GM03348 (cell line): Measurements from ENCODE around the gene SUMF1.

Experiments
- DNase-seq: peaks from one replicate; pipeline ENCODE4 v3.0.0; 2012; ENCODE audit warnings: low spot score

Gene SUMF1

DNA sequence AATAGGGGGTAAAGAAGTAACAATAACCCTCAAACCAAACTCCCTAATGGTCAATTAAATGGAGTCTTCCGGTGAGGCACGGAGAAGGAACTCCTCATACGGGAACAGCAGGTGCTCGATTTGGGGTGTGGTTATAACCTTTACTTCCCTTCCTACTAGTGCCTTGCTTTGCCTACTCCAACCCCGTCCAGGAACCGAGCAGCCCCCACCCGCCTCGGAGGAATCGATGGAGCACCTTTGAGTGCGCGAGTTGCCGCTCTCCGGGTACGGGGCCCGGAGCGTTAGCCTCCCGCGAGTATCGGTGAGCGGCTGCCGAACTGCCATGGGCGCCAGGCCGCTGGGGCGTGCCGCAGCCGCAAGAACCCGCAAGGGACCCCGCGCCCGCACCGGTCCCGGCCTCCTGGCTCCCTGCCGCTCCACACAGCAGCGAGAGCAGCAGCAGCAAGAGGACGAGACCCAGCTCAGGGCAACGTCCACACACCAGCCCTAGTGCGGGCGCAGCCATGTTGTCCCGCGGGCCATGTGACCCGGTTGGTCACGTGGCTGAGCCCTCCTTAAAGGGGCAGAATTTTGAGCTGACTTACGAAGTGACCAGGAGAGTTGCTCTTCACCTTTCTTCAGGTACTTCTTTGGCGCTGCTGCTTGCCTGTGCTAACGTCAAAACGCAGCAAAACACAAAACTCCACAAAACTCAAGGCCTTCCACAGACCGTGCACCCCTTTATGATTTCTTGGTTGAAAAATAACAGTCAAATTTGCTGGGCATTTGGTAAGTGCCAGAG lies at the start of gene SUMF1:
Gene SUMF1 (minus strand): TSS at position 529 of the 781 bp plus-strand sequence. CDS start 24 bp downstream, at position 505.
- peak; percentile 95 for DNase-seq

DNA sequence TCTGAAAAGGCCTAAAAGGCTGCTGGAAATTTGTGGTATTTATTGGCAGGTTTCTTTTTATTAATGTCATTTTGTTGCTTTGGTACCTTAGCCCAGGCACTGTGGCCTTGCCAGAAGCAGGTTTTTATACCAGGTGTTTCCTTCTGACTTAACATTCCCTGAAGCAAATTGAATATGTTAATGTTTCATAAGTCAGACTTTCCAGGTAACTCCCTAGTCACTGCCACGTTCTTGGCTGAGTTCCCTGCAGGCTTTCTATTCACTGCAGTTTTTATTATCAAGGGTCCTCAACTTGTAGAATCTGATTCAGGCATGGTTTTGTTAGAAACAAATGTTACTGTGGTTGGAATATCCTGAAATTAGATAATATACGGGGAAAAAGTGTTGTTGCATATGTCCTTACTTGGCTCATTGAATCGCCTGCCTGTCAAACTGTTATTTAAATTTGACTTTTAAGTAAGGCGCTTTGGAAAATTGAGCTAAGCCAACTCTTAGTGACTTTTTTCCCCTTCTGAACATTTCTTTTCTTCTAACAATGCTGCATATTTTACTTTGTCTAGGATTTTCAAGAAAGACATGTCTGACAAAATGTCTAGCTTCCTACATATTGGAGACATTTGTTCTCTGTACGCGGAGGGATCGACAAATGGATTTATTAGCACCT lies 49.0 kb upstream of the SUMF1 start:
- DNase-seq = no peak

DNA sequence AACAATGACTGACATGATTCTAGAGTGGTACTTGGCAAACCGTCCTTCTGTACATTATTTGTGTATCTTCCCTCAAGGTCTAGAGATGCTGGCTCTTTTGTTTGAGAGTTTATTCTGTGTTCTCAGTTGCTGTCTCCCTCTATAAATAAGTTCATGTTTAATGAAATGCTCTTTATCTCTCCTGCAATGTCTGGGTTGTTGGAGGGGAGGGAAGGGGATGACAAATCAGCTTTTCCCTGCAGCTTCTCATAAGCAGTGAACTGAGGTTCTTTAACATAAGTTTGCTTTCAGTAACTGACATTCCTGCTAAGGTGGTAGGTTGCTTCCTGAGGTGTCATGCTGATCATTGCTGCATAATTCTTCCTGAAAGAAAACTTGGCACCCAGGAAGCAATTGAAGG lies 47.8 kb upstream of the SUMF1 start:
- DNase-seq = no peak

DNA sequence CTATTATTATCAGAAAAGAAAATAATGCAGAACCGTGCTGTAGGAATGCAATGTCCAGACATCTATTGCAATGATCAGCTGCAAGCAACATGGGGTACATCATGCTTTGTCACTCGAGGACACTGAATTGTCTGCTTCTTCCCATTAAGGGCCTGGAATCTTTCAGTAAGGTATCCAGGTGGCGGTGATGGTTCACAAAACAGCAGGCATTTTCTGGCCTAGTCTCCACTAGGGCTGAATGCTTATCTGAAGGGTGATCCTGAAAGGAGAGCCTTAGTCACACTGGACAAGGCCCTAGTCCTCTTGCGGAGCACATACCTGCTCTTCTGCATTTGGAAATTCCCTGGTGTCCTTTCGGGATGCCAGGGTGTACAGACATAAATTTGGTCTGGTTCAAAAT lies 47.3 kb upstream of the SUMF1 start:
- no peak for DNase-seq

DNA sequence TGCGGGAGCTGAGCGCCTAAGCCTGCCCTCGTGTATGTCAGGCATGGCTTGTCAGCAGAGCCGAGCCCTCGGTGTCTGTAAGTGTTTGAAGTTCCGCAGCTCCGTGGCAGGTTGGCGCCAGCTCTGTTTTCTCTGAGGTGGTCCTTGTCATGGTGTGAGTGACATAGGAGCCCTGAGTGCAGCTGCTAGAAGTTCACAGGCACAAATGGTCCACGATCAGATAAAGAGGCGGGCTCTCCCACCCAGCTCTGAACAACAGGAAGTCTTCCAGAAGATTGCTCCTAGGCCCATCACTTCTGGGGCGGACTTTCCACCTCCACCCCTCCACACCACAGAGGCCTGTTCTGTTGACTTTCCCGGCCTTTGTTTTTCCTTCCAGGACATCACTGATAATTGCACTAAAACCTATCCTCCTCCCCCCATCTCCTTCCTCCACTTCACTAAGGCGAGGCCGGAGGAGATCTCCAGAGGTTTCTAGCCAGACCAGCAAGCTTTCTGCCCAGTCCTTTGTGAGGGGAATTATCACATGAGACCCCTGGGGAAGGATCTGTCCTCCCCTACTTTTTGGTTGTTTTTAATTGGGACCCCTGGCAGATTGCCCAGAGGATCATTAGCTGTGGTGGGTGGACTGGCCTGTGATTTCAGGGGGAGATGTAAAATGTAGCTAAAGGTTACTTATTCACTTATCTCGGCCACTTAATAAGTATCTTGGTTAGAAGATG lies 46.0 kb upstream of the SUMF1 start:
- DNase-seq = no peak

DNA sequence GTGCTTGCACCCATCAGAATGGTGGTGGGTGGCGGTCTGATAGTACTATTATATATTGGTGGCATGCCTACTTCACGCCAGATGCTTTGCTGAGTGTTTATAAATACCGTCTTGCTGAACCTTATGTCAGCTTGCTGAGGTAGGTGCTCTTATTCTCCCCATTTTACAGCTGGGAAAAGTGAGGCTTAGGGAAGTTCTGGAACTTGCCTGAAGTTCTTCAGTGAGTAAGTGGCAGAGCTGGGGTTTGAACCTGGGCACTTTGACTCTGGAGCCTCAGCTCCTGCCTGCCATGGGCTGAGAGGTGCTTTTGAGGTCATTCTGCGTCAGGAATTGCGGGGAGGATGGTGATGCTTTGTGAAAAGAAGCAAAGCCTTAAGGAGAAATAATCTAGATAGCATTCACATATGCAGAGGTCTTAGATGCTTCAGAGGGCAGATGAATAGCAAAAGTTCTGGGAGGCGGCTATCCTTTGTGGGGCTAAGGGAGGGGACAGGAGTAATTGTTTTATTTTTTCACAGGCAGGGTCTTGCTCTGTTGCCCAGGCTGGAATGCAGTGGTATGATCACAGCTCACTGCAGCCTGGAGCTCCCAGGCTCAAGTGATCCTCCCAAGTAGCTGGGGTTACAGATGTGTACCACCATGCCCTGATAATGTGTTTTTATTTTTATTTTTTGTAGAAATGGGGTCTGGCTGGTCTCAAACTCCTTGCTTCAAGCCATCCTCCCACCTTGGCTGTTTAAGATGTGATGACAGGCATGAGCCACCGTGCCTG lies 44.6 kb upstream of the SUMF1 start:
- no peak for DNase-seq

DNA sequence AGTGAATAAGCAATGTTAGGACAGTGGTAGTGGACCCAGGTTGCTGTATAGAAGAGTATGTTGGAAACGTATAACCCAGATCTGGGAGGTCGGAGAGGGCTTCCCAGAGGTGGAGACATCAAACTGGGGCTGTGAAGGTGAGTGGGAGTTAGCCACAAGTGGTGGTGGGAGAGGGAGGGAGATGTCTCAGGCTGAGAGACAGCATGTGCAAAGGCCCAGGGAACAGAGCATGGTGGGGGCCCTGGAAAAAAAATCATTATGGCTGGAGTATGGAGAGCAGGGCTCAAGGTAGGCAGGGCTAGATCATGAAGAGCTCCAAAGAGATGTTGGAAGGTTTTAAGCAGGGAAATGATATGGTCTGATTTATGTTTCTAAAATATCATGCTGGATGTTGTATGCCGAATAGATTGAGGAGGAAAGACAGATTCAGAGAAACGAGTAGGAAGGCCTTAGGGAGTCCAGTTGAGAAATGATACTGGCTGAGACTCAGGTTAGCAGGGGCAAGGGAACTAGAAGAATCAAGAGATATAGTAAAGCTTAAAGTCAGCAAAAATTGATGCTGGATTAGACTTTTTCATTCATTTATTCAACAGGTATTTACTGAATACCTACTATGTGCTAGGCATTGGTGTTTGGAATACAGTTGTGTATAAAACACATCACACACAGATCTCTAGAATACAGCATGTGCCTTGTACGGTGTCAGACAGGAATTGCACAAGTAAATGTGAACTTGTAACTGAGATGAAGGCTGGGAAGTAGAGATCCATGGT lies 43.1 kb upstream of the SUMF1 start:
- DNase-seq = no peak

DNA sequence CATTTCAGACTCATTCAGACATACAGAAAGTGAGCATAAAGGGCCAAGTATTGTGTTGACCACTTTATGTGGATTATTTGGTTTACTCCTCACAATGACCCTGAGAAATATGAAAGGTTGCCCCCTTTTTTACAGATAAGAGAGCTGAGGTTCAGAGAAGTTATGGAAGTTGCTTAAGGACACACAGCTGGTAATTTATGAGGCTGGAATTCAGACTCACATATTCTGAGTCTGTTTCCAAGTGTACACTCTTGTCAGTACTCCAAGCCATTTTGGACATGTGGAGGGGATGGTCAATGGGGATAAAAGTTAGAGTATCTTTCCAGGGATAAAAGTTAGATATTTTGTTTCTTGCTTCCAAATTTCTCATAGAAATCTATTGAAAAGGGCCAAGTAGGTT lies 42.0 kb upstream of the SUMF1 start:
- DNase-seq = no peak

DNA sequence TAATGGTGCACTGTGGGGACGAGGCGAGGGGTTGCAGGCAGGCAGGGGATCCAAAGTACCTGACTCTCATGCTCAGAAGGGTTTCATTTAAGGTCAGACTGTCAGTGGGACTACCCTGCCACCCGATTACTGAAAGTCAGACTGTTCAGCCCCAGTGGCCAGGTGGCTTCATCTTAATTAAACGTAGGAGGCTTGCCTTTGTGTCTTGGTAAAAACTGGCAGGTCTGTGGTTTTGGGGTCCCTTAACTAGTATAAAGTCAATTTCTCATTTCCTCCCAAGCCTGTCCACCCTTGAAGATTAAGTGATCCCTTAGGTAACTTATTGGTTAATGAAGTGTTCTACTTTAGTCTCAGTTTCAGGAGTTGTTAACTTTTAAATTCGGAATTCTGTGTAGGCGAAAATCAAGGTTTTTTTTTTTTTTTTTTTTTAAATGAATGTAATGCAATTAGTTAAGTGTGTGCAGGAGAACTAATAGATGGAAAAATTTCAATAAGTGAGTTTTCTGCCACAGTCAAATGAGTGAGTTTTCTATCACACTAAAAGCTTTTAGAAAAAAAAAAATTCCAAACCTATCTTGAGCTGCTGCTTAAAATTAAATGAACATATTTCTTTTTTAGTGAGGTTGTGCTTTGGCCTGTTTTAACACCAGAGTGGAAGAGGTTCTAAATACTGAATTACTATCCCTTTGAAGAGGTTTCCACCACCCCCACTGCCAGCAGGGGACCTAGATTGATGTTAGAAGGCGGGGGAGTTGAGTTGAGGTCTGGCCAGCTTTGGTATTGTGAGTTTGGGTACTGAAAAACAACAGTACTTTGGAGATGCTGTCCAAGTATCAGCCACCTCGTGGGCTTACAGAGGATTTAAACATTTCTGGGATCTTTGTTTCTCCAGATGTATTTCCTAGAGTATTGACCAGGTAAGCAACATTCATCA lies 41.2 kb upstream of the SUMF1 start:
- DNase-seq = no peak

DNA sequence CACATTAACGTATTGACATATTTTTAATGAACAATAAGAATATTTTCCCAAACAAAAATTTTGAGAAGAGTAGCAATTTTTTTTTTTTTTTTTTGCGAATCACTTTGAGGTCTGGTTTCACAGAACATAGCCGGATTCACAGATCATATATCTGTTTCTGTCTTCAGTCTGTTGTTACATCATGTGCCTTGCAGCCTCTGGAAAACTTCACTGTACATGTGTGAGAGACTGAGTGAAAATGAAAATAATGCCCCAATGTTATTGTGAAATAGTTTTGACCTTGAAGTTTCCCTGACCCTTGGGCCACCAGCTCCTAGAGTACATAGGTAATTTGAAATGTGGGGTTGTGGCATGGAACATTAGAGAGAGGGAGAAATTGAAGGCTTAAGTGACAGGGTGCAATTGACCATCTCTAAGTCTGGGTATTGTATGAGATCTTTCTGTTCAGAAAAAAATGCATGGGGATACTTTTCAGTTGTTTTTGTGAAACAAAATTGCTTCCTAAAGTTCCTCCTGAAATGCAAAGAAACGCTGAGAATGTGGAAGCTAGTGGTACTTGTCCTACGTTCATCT lies 40.0 kb upstream of the SUMF1 start:
- DNase-seq = peak; percentile 28

DNA sequence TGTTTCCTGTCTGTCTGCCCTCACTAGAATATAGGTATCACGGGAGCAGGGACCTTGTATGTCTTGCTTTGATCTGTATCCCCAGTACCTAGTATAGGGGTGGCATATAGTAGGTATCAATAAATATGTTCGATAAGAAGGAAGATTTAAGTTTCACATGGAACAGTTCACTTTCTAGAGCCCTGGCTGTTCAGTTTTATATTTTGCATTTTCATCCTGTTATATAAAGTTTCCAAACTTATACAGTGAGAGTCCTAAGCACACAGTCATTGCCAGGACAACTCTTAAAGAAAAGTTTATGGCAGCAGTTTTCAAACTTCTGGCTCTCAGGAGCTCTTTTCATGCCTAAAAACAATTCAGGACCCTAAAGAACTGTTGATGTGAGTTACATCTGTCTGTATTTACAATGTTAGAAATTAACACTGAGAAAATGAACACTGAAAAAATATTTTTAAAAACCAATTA lies 39.5 kb upstream of the SUMF1 start:
- DNase-seq = no peak

DNA sequence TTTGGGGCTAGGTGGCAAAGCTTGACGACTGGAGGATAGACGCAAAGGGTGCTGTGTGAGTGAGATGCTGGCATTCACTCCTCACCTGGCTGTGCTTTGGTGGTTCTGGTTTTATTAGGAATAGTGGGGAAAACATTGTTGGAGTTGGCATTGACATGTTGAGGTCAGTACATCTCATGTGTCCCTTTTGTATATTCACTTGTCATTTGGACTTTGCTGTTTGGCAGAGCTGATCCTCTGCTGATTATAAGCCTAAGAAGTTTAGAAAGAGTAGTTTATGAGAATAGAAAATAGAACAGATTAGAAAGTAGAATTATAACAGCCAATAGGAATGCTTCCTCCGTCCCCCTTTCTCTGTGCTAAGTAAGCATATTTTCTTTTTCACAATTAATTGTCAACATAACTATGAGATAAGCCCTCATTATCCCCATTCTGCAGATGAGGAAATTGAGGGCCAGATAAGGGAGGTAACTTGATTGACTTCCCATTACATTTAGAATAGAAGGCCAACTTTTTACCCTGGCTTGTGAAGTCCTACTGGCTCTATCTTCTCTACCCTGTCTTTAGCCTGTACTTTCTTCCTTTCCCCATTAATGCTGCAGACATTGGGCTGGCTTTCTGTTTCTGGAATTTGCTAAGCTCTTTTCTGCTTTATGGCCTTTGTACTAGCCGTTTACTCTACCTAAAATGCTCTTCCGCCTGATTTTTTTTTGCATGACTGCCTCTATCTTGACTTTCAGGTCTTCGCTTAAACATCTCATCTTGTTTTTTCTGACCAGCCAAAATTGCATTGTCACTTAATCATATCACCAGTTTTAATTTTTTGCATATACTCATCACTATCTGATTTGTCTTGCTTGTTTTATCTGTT lies 38.9 kb upstream of the SUMF1 start:
- no peak for DNase-seq

DNA sequence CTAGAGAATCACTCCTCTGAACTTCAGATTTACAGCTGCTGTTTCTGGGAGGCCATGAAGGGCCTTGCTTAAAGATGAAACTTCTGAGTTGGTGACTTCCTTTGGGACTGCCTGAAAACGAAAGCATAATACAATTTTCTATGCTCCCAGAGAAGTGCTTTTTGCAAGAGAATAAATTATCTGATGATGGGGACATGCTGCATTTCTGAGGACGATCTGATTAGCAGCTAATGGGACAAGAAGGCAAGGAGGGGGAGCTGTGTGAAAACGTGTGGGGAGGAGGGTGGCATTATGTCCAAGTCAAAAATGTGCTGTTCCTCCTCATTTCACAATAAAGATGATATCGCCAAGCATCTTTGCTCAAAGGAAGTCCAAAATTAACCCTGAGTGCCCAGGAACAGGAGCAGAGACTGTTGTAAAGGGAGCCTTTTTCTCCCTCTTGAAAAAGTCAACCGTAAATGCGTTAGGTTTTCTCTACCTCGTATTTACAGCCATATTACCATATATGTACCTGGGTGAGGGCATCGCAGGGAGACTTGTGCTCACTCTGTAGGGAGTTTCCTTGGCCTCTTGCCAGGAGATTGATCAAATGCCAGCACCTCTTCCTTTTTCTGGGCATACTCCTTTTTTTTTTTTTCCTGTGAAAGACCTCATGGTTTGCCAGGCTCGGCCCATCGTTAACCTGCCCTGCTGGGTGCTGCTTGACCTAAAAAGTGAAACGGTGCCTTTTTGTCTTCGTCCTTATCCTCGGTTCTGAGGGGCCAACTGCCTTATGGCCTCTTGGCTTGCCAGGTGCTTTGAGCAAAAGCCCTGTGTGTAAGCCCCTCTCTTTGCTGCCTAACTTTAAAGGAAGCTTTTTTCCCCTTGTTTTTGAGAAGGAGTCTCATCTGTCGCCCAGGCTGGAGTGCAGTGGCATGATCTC lies 37.5 kb upstream of the SUMF1 start:
- DNase-seq = no peak

DNA sequence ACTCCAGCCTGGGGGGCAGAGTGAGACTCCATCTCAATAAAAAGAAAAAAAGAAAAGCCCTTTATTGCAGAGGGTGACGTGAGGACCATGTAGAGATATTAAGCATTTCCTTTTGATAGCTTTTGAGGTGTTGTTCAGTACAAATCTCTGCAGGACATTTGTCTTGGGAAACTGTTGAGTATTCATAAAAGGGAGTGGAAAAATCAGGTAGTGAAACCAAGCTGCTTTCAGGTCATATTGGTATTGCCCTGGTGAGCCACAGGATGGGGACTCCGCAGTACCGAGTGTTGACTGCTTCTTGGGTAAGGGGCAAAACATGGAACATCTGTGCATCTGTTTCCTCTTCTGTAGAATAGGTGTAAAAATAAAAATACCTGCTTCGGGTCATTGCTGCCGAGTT lies 36.0 kb upstream of the SUMF1 start:
- no peak for DNase-seq

DNA sequence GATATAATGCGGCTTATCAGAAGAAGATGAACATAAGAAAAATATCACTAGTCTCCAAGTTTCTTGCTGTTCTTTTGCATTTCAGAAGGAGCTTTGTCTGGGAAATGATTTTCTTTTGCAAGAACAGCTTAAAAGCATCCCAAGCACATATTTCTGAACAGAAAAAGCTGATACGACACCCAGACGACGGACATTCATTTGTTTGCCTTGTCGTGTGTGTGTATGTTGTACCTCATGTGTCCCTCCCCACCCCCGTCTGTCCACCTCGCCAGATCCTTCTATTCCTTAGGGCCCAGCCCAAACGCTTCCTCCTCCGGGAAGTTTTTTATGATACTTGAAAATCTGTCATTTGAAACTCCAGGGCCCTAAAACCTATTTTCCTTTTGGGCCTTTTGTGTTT lies 34.9 kb upstream of the SUMF1 start:
- DNase-seq = no peak

DNA sequence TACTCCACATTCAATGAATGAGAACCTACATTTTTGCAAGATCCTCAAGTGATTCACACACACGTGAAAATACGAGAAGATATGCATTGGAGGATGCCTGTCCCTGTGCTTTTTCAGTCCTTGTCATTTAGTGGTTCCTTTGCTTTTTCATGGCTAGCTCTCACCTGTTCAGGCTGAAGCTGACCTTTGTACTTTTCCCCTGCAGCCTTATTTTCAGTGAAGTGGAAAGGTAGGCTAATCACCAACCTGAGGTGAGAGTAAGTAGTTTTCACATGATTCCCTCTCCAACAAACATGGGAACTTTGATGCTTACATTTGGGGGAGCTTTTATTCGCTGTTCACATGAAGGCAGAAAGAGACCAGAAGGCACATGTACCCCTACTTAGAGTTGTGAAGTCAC lies 34.4 kb upstream of the SUMF1 start:
- no peak for DNase-seq

DNA sequence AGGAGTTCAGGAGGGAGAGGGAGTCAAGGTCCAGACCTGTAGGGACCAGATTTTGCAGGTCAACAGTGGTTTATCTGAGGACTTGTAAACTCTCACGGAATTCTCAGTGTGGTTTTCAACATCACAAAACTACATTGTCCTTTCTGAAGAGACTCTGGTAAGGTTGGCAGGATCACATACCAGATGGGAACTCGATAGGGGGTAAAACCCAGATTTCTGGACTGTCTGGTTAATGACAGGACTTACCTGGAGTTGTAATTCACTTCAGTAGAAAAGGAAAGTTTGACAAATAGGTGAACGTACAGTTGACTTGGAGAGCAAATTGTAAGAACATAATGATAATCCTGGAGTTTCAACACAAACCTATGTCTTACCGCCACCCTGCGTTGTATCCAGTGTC lies 31.4 kb upstream of the SUMF1 start:
- DNase-seq = no peak

DNA sequence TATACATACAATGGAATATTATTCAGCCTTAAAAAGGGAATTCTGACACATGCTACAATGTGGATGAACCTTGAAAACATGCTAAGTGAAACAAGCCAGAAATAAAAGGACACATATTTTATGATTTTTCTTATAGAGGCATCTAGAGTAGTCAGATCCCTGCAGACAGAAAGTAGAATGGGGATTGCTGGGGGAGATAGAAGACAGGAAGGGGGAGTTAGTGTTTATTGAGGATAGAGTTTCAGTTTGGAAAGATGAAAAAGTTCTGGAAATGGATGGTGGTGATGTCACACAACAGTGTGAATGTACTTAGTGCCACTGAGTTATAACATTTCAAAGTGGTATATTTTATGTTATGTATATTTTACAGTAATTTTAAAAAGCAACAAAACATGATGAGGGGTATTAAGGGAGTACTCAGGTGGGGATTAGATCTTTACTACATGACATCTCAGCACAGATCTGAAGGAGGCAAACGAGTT lies 30.8 kb upstream of the SUMF1 start:
- DNase-seq = no peak
